Stomach (tissue), 9 donors: Measurements from ENCODE around the gene RANBP1. TPM values are rescaled to one million over a fixed set of nuclear protein-coding genes. Genes with fewer than 3 reads are reported as not detected.

ENCODE experiments used
- DNase-seq, 2 donors: peaks; one replicate each; pipeline versions ENCODE4 v3.0.0 to v3.0.0-alpha.2; 2013 to 2019
- H3K27ac ChIP-seq, 5 donors: fragments of 200-600 bp in 4 of 5; sonication (generic) in 4 of 5; one replicate each; pipeline ENCODE4 v1.5.1; 2013 to 2019; ENCODE audit warnings: mild to moderate bottlenecking in 1 of 5, moderate library complexity in 1 of 5
- H3K27me3 ChIP-seq, 3 donors: fragments of 200-600 bp; sonication (generic); one replicate each; pipeline ENCODE4 v1.5.1; 2017 to 2019; ENCODE audit warnings: mixed run types in 1 of 3
- H3K36me3 ChIP-seq, 4 donors: fragments of 200-600 bp; sonication (generic); 1 replicate in 3 of 4; 2 replicates in 1 of 4; pipeline ENCODE4 v1.5.1; 2016 to 2019
- H3K4me1 ChIP-seq, 4 donors: fragments of 200-600 bp; sonication (generic); one replicate each; pipeline ENCODE4 v1.5.1; 2016 to 2019
- H3K4me3 ChIP-seq, 4 donors: fragments of 200-600 bp; sonication (generic) in 3 of 4; one replicate each; pipeline ENCODE4 v1.5.1; 2016 to 2019; ENCODE audit warnings: mild to moderate bottlenecking in 1 of 4
- H3K9me3 ChIP-seq, 4 donors: fragments of 200-600 bp; sonication (generic); one replicate each; pipeline ENCODE4 v1.5.1; 2016 to 2019
- CTCF ChIP-seq, 7 experiments: fragments of 450-650 bp in 4 of 7; fragments of 200-600 bp in 3 of 7; sonication (generic) in 3 of 7; IDR thresholded peaks; one replicate each; pipeline ENCODE4 v1.5.1; 2016 to 2019; ENCODE audit warnings: antibody characterized with exemption in 7 of 7, control low read depth in 2 of 7, mild to moderate bottlenecking in 1 of 7
- EP300 ChIP-seq: sonication (generic); formaldehyde crosslinking; IDR thresholded peaks from one replicate; pipeline ENCODE4 v1.6.1; 2017; ENCODE audit warnings: antibody characterized with exemption
- POLR2A ChIP-seq, 4 donors: fragments of 450-650 bp; IDR thresholded peaks; one replicate each; pipeline ENCODE4 v1.6.1; 2016; ENCODE audit warnings: antibody characterized with exemption in 4 of 4, control low read depth in 2 of 4, mild to moderate bottlenecking in 1 of 4, moderate library complexity in 1 of 4
- POLR2AphosphoS5 ChIP-seq, 3 donors: sonication (generic); formaldehyde crosslinking; IDR thresholded peaks; one replicate each; pipeline ENCODE4 v1.6.1; 2016; ENCODE audit warnings: antibody characterized with exemption in 3 of 3
- WGBS, 5 donors: extraction: QIAGEN DNeasy Blood & Tissue Kit in 3 of 5; methylation state at CpG; one replicate each; pipeline versions ENCODE4 v1.1.5 to v1.1.7; 2013 to 2018; 5-methylcytosine and 5-hydroxymethylcytosine counted together
- intact Hi-C: fragments of 100-400 bp; cut with DNase I; formaldehyde crosslinking; loops from one replicate; pipeline ENCODE4 v1.15.1; 2023; ENCODE audit warnings: low total_unique reads
- polyA plus RNA-seq, 3 donors: library from polyadenylated mRNA; stranded (reverse); fragments of 200-250 nt; gene quantifications; one replicate each; pipeline ENCODE4 v1.2.3, GENCODE V29; 2013
- total RNA-seq, 5 donors: library from RNA; depleted of rRNA; stranded (reverse); fragments of >200 nt; gene quantifications; one replicate each; pipeline versions ENCODE4 v1.1.0 to v1.2.3, GENCODE V29; 2014 to 2016
- donor health status: healthy with polysubstance abuse.
- donor health status: Bipolar disorder and iron deficiency.
- donor health status: healthy.

Gene RANBP1
- total and polyA plus RNA-seq, 8 donors: 23.9 to 200 (median 91.9) TPM

GRCh38 chr22:20108757-20109230 lies 7.1 kb upstream of the RANBP1 start:
- 85 to 94% (median 87%) methylated on average over 6 to 12 of the region's 12 CpGs for WGBS, 5 donors
- peaks cover 84 to 100% (median 99%) of the 10 kb centered on the region in 4 donors for H3K36me3 ChIP-seq
- DNase-seq: no peak
- H3K4me1 ChIP-seq: peaks cover 0 to 16% (median 11%) of the 10 kb centered on the region in 4 donors
- intact Hi-C loops: no loop called here
- H3K9me3 ChIP-seq: no peaks in the 10 kb centered on the region
- TF ChIP-seq POLR2AphosphoS5 (IDR thresholded peaks at IDR 0.05) (no peak), POLR2A (IDR thresholded peaks at IDR 0.05) (no peak), EP300 (no peak), CTCF (IDR thresholded peaks at IDR 0.05) (no peak)
- no peak overlapping the region for H3K27ac ChIP-seq
- no peak overlapping the region for H3K4me3 ChIP-seq
- H3K27me3 ChIP-seq: no peaks in the 10 kb centered on the region

- H3K27ac ChIP-seq: no peak overlapping the region
- H3K9me3 ChIP-seq: no peaks in the 10 kb centered on the region
- H3K27me3 ChIP-seq: no peaks in the 10 kb centered on the region
- no peak for TF ChIP-seq POLR2A (IDR thresholded peaks at IDR 0.05)
- TF ChIP-seq EP300: no peak
- TF ChIP-seq CTCF (IDR thresholded peaks at IDR 0.05): no peak
- TF ChIP-seq POLR2AphosphoS5 (IDR thresholded peaks at IDR 0.05): no peak
- WGBS, 5 donors: 82 to 90% (median 84%) methylated on average over 17 to 23 of the region's 23 CpGs
- intact Hi-C loops: no loop called here
- peaks cover 0 to 23% (median 15%) of the 10 kb centered on the region in 4 donors for H3K4me1 ChIP-seq
- peaks cover 89 to 100% (median 100%) of the 10 kb centered on the region in 4 donors for H3K36me3 ChIP-seq
- no peak overlapping the region for H3K4me3 ChIP-seq
- no peak for DNase-seq
Observed at GRCh38 chr22:20109411-20110358, 6.2 kb upstream of the RANBP1 start.

- no peaks in the 10 kb centered on the region for H3K27me3 ChIP-seq
- WGBS, 5 donors: 84 to 91% (median 88%) methylated on average over 9 of the region's 9 CpGs
- H3K4me3 ChIP-seq: no peak overlapping the region
- intact Hi-C loops: no loop called here
- H3K9me3 ChIP-seq: no peaks in the 10 kb centered on the region
- no peak for TF ChIP-seq POLR2AphosphoS5 (IDR thresholded peaks at IDR 0.05)
- TF ChIP-seq POLR2A (IDR thresholded peaks at IDR 0.05): no peak
- TF ChIP-seq EP300: no peak
- no peak for TF ChIP-seq CTCF (IDR thresholded peaks at IDR 0.05)
- H3K4me1 ChIP-seq: peaks cover under 1 to 30% (median 23%) of the 10 kb centered on the region in 4 donors
- peaks cover 89 to 100% (median 100%) of the 10 kb centered on the region in 4 donors for H3K36me3 ChIP-seq
- no peak for DNase-seq
- no peak overlapping the region for H3K27ac ChIP-seq
Observed at GRCh38 chr22:20110359-20110985, 5.4 kb upstream of the RANBP1 start.

- WGBS, 5 donors: 53 to 61% (median 60%) methylated on average over 13 to 14 of the region's 14 CpGs
- Histone ChIP-seq H3K27ac (peak overlapping the region in 1 of 5 donors; percentile 42), H3K36me3 (peaks cover 82 to 99% (median 96%) of the 10 kb centered on the region in 4 donors), H3K27me3 (no peaks in the 10 kb centered on the region), H3K4me1 (peaks cover 8 to 37% (median 30%) of the 10 kb centered on the region in 4 donors), H3K4me3 (no peak overlapping the region), H3K9me3 (no peaks in the 10 kb centered on the region)
- TF ChIP-seq POLR2AphosphoS5 (IDR thresholded peaks at IDR 0.05) (no peak), CTCF (IDR thresholded peaks at IDR 0.05) (peak in 3 of 7 experiments; percentile 23 to 31 (median 27))
- no peak for DNase-seq
- intact Hi-C loops: no loop called here
Observed at GRCh38 chr22:20111045-20111688, 4.7 kb upstream of the RANBP1 start.
